GM19240 (cell line): ENCODE data around the gene GPR137C.
A peak's percentile ranks its signal among the peaks of the same experiment; 100 is the strongest.

Experiments used
- DNase-seq: peaks from one replicate; pipeline ENCODE4 v3.0.0; 2011; ENCODE audit warnings: low spot score; ENCODE audit not compliant: insufficient read length

Gene GPR137C

DNA sequence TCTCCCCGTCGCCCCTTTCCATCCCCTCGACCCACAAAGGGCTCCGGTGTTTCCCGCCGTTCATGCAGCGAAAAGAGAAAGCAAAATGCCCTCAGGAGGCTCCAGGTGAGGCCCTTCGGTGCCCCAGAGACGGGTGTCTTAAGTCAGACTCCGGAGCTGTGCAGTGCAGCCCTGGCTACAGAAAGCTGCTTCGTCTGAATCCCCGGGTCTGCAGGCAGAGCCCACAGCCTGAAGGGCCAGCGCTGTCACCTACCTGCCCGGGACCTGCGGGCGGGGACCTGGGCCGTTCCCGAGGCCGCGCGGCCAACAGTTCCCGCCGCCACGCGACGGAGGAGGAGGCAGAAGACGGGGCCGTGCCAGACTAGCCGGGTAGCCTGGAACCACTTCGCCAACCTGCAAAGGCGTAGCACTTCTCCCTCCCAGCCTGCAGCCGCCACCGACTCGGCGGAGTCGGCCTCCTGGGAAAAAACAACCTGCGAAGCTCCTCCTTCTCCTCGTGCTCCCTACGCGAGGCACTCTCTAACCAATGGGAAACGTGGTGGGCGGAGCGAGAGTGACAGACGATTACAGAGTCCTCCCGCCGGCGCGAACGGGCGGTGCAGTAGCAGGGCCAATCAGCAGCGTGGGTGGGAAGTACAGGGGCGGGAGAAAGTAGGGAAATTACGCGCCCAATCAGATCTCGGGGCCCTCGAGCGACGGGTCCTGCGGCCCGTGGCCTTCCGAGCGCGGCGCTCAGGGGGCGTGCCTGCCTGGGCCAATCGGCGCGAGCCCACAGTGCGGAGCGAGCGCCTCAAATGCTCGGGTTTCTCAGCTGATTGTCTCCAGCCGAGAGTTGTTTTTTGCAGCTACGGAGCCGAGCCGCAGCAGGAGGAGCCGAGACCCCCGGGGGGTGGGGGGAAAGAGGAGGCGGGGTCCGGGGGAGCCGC lies at the start of gene GPR137C, which contains the start of gene TXNDC16:
Gene GPR137C (plus strand): TSS at position 774 of the 926 bp plus-strand sequence. CDS start 312 bp downstream, outside the sequence.
Gene TXNDC16 (minus strand): TSS at position 443 of the 926 bp plus-strand sequence. CDS start 8,948 bp downstream, outside the sequence.
- DNase-seq, result peak; percentile 80

DNA sequence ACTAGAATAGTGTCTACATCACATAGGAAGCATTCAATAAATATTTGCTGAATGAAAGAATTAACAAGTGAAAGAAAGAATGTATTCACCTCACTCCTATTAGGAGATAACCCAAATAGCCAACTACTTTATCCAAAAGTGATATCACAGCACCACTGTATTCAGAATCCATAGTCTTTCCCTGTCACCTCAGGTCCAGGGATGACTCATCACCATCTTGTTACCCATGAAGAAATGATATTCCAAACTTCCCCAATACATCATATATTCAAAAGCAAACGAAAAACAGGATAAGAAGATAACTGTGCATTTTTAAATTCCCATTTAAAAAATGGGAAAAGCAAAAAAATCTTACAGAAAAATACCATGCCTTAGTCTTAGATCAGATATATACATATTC lies 39.4 kb upstream of the GPR137C start:
- no peak for DNase-seq

- DNase-seq, result no peak
Measured at GRCh38 chr14:52514046-52514811, 38.4 kb upstream of the GPR137C start.

- no peak for DNase-seq
Measured at GRCh38 chr14:52522033-52522432, 30.6 kb upstream of the GPR137C start.

- no peak for DNase-seq
Measured at GRCh38 chr14:52522581-52523345, 29.9 kb upstream of the GPR137C start.

- DNase-seq, result no peak
Measured at GRCh38 chr14:52527052-52527451, 25.6 kb upstream of the GPR137C start.

- no peak for DNase-seq
Measured at GRCh38 chr14:52531481-52531880, 21.2 kb upstream of the GPR137C start.

- DNase-seq, result no peak
Measured at GRCh38 chr14:52536269-52536668, 16.4 kb upstream of the GPR137C start.

DNA sequence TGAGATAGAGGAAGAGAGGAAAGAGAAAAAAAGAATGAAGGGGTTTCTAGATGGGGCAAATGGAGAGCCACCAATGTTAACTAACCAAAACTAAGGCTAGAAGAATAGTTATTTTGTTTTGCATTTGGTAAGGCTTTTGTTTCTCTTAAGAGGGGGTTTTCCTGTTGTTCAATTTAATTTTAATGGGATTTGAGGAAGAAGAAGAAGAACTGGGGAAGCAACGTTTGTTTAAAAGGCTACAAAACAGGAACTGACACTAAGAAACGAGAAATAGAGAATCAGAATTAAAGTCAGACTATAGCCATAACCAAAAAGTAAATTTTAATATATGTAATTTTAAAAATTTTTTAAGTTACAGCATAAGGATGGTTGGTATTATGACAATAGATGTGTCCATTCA lies 14.0 kb upstream of the GPR137C start:
- no peak for DNase-seq

DNA sequence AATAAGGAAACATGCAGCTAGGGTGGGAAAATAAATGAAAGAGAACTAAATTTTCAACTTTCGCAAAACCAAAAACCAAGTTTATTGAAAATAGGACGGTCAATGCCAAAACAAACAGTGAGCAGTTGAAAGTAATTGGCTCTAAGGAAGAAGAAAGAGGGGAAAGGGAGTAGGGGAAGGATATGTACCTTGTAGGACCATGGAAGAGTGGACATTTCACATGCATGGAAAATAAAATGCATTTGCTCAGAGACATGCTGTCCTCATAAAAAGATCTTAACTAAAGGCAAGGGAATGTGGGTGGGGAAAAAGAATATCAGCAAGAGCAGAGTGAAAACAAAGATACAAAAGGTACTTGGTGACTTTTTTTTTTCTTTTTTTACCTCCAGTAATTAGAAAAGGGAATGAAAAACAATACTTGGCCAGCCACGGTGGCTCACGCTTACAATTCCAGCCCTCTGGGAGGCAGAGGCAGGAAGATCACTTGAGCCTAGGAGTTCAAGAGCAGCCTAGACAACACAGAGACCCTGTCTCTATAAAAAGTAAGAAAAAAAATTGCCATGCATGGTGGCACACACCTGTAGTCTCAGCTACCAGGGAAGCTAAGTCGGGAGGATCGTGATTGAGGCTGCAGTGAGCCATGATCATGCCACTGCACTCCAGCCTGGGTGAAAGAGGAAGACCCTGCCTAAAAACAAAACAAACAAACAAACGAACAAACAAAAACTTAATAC lies 6.9 kb upstream of the GPR137C start:
- no peak for DNase-seq

DNA sequence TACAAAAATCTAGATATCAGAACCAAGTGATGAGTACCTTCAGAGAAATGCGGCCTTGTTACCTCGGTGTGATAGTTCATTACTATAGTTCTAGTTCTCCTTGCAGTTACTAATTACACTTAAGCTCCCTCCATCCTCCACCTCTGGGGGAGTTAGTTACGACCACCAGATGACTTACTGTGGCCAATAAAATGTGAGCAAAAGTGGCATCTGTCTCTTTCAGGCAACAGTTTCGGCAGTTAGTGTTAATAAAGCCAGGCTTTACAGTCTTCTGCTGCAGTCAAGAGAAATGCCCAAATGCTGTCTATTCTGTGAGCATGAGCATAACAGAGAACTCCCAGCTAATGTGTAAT lies 6.3 kb upstream of the GPR137C start:
- DNase-seq, result no peak

DNA sequence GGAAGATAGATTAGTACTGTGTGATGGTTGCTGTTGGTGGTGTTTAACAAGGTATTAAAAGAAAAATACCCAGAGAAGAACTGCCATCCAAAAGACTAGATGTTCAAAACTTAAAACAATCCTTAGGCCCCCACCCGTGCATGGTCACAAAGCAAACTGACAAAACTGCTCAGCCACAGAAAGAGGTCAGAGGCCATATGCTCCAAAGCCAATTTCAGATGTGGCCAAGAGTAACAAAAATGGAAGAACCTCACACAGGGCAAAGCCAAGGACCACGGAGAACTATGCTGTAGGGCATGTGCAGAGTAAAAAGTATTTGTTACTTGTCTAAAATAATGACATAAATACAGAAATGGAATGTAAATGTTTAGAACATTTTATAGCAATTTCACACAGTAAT lies 5.6 kb upstream of the GPR137C start:
- no peak for DNase-seq

GRCh38 chr14:52547526-52547925 lies 5.1 kb upstream of the GPR137C start:
- no peak for DNase-seq

DNA sequence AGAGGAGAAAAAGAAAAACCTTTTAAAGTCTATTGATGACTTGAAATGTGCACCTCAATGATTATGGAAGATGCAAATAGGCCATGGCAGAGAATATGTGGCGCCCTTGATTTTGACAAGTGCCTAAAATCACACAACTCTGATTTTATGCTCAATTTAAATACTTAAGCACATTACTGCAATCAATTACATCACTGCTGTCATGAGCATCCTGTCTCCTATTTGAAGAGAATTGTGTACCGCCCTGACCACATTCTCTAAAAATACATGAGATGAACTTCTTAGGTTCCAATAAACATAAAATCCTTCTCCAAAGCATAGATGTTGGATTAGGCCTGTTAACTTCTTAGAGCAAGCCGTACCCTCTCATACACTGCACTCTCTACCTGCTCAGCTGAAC lies 2.0 kb upstream of the GPR137C start:
- DNase-seq, result no peak

DNA sequence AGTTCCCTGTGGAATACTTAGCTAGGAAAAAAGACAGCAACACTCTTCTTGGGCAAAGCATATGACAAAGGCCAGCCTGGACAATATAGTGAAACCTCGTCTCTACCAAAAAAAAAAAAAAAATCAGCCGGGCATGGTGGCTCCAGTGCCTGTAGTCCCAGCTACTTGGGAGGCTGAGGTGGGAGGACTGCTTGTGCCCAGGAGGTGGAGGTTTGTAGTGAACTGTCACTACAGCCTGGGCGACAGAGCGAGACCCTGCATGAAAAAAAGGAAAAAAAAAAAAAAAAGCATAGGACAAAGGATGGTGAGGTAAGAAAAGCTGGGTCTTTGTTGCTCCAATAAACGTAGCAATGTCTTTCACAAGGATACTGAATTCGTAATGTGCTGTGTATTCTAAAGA lies 1.4 kb upstream of the GPR137C start:
- no peak for DNase-seq

- DNase-seq, result no peak
Measured at GRCh38 chr14:52551696-52552062, 957 bp upstream of the GPR137C start.

DNA sequence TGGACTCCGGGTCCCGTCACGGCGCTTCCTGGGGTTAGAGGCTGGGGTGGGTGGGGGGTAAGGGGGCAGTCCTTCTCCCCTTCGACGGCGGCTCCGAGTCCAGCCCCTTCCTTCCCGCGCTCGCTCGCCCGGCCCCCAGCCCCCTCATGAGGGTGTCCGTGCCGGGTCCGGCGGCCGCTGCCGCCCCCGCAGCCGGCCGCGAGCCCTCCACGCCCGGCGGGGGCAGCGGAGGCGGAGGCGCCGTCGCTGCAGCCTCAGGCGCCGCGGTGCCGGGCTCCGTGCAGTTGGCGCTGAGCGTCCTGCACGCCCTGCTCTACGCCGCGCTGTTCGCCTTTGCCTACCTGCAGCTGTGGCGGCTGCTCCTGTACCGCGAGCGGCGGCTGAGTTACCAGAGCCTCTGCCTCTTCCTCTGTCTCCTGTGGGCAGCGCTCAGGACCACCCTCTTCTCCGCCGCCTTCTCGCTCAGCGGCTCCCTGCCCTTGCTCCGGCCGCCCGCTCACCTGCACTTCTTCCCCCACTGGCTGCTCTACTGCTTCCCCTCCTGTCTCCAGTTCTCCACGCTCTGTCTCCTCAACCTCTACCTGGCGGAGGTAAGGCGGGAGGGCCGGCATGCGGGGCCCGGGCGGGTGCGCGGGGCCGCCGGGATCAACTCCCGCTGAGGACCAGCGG lies 500 bp downstream of the GPR137C start:
- DNase-seq, result no peak

DNA sequence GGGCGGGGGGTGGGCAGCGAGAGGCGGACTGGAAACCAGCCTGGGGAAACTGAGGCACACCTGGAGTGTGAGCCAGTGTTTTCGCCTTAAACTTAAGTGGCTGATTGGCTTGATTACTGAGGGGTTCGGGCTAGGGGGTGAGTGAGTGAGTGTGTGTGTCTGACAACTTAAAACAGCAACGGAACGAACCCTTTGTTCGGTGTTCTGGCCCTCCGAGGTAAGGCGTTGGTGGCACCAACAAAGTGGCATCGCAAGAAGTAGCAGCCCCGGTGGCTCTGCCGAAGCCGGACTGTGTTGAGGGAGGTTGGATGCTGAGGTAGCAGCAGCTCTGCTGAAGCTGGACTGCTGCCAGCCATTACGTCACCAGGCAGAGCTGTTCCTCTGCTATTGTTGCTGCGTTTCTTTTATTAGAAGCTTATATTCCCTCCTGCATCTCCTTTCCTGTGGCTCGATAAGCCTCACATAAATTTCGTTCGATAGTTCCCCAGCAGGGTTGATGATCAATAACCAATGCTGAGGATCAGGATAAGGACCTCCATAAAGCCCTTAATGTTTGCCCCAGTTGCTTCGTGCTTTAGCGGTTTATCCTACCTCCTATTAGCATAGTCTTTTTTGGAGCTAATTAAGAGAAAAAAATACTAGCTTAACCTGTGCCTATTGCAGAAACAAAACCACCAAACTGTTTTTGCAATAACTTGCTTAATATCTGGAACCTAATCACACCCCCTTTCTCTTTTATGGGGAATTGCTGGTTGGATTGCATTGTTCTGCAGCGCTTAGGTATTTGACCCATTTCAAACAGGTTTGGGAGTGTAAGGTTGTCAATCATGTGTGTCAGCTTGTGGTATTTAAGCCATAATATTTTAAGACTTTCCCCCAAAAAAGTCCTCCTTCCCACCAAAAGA lies 1.3 kb downstream of the GPR137C start:
- no peak for DNase-seq

DNA sequence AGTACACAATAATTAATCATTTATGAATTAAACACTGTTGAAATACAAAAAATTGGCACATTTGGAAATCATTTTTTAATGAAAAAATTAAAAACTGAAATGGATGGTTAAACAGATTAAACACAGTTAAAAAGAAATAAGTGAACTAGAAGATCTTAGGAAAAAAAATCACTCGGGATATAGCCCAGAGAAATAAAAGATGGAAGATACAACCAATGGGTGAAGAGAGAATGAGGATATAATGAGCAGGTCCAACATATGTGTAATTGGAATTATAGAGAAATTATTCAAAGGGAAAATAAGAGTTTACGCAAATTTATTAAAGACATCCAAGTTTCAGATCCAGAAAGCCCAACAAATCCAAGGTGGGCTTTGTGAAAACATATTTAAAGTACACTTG lies 6.1 kb downstream of the GPR137C start:
- no peak for DNase-seq
